ENCODE data around the gene BAIAP2L1.
"Not testable (repeated sequence)": the region's sequence is repeated elsewhere in the genome, so short reads cannot be mapped to it uniquely, and the experiment has no call there.

Gene BAIAP2L1, protein sequence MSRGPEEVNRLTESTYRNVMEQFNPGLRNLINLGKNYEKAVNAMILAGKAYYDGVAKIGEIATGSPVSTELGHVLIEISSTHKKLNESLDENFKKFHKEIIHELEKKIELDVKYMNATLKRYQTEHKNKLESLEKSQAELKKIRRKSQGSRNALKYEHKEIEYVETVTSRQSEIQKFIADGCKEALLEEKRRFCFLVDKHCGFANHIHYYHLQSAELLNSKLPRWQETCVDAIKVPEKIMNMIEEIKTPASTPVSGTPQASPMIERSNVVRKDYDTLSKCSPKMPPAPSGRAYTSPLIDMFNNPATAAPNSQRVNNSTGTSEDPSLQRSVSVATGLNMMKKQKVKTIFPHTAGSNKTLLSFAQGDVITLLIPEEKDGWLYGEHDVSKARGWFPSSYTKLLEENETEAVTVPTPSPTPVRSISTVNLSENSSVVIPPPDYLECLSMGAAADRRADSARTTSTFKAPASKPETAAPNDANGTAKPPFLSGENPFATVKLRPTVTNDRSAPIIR

DNA sequence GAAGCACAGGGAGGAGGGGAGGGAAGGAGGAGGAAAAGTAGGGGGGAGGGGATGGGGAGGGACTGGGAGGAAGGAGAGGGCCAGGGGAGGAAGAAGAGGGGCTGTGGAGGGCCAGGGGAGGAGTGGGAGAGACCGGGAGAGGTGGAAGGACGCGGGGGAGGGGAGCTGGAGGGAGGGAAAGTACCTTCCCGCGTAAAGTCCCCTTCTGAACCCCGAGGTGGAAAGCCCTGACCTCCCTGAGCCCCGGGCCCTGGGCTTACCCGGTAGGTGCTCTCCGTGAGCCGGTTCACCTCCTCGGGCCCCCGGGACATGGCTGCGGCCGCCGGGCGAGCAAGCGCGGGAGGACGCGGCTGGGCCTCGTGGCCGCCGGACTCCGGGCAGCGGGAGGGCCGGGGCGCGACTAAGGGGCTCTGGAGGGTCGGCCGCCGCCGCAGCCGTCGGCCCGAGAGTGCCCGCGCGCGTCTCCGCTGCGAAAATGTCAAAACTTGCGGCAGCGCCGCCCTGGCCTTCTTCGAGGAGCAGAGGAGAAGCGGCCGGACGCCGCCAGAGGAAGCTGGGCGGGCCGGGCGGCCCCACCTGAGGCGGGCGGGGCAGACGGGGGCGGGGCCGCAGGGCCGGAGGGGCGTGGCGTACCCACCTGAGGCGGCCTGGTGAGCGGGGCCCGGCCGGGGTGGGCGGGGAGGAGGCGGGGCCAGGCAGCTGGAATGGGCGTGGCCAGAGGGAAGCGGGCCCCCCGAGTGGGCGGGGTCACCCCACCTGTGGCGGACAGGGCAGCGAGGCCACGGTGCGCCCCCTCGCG lies at the start of gene BAIAP2L1:
Gene BAIAP2L1, minus strand, starts transcription at position 549 of the 799 bp plus-strand sequence. Its CDS starts 238 bp downstream, at position 311.
- DNase-seq (ENCODE audit: low spot score) = peak; percentile 23

DNA sequence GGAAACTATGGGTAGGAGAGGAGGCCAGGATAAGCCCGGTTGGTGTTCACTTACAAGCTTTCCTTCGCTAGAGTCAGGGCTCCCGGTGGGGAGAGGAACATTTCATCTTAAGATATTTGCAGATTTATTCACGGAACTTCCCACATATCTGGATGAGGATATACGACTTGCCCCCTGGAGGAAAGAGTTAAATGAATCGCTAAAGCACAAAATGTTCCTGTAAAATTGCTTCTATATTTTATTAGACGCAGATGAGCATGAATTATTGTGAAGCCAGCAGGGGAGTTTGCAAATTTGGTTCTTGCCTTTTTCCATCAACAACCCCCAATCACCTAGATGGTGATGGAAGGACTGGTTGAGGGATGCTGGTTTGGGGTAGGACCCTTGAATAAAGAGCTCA lies 47.9 kb upstream of the BAIAP2L1 start:
- DNase-seq (ENCODE audit: low spot score) = no peak

DNA sequence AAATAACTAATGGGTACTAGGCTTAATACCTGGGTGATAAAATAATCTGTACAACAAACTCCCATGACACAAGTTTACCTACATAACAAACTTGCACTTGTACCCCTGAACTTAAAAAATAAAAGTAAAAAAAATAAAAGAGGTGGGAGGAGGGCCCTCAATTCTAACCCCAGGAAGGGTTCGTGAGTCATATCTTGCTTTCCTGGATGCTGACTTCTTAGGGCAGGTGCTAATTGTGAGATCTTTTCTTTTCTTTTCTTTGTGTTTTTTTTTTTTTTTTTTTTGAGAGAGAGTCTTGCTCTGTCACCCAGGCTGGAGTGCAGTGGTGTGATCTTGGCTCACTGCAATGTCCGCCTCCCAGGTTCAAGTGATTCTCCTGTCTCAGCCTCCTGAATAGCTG lies 40.1 kb upstream of the BAIAP2L1 start:
- DNase-seq (ENCODE audit: low spot score) = not testable (repeated sequence)

DNA sequence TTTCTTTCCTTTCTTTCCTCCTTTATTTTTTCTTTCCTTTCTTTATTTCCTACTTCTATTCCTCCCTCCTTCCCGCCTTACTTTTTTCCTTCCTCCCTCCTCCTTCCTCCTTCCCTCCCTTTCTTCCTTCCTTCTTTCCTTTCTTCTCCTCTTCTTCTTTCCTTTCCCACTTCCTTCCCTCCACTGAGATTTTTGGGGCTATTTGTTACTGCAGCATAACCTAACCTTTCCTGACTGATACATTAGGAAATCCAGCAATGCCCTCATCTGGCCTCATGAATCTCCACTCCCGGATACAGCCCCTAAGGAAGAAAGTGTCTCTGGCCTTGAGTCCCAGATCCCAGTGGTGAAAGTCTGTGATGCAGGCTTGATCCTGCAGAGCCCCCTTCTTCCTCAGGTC lies 38.6 kb upstream of the BAIAP2L1 start:
- DNase-seq (ENCODE audit: low spot score) = no peak

DNA sequence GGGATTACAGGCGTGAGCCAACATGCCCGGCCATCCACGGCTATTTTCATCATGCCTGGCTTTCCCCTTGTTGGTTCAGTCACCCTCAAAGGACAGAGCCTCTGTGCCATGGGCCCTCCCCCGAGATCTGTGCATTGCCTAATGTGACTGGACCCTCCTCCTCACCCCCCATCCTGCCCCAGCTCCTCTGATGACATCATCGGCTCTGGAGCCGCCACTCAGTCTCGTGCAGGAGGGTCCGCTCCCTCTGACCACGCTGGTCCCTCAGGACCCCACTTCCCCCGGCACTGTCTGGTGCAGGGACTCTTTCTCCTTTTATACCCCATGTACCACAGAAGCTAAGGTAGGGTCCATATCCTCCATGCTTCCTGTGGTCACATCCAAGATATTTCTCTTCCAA lies 33.2 kb upstream of the BAIAP2L1 start:
- no peak for DNase-seq (ENCODE audit: low spot score)

DNA sequence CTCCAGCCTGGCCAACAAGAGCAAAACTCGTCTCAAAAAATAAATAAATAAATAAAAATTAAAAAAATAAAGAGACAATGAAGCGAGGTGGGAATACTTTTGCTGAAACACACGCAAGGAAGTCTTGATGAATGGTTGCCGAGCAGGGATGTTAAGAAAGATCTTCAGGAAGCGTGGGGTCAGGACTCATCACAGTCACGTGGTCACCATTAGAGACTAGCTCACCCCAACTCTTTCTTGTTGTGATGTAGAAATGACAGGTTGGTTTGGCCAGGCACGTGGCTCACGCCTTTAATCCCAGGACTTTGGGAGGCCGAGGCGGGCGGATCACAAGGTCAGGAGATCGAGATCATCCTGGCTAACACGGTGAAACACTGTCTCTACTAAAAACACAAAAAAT lies 28.9 kb upstream of the BAIAP2L1 start:
- no peak for DNase-seq (ENCODE audit: low spot score)

DNA sequence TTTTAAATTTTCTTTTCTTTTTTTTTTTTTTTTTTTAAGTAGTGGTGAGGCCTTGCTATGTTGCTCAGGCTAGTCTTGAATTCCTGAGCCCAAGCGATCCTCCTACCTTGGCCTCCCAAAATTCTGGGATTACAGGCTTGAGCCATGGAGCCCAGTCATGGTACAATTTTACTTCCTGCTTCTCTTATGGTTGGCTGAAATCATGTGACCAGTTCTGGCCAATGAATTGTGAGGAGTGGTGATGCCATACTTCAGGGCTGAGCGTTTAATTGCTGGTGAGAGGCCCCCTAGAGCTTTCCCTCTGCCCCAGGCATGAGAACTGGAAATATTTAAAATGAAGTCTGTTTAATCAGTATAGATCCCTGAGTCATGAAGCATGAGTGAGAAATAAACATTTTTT lies 22.2 kb upstream of the BAIAP2L1 start:
- peak; percentile 26 for DNase-seq (ENCODE audit: low spot score)

DNA sequence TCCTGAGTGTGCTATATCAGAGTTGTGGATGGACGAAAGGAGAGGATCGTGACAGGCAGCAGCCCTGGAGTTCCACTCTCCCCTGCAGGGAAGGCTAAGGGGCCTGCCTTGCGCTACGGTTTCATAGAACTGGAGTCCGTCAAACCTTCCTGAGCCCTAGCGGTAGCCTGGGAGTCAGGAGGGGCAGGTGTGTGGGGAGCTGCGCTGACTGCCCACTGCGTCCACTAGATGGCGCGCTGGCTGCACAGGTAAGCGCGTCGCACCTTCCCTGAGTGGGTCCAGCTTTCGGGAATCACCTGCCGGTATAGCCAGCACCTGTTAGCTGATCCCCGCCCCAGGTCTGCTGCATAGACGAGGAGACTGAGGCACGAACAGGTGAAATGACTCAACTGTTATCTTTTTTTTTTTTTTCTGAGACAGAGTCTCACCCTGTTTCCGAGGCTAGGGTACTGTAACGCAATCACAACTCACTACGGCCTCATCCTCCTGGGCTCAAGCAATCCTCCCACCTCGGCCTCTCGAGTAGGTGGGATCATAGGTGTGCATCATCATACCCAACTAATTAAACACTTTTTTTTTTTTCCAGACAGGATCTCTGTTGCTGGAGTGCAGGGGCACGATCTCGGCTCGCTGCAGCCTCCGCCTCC lies 20.2 kb upstream of the BAIAP2L1 start:
- no peak for DNase-seq (ENCODE audit: low spot score)

DNA sequence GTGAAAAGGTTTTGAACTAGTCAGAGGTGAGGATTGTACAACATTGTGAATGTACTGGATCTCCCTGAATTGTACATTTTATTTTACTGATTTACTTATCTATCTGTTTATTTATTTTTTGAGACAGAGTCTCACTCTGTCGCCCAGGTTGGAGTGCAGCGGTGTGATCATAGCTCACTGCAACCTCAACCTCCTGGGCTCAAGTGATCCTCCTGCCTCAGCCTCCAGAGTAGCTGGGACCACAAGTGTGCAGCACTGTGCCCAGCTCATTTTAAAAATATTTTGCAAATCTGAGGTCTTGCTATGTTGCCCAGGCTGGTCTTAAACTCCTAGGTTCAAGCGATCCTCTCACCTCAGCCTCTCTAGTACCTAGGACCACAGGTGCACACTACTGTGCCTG lies 19.1 kb upstream of the BAIAP2L1 start:
- not testable (repeated sequence) for DNase-seq (ENCODE audit: low spot score)

DNA sequence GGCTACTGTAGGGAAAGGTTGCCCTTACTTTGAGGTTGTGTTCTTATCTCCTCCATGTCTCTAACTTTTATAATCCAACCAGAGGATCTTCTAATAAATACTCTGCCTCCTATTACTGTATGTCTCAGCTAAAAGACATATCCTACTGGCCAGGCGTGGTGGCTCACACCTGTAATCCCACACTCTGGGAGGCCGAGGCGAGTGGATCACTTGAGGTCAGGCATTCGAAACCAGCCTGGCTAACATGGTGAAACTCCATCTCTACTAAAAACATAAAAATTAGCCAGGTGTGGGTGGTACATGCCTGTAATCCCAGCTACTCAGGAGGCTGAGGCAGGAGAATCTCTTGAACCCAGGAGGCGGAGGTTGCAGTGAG lies 18.4 kb upstream of the BAIAP2L1 start:
- not testable (repeated sequence) for DNase-seq (ENCODE audit: low spot score)

DNA sequence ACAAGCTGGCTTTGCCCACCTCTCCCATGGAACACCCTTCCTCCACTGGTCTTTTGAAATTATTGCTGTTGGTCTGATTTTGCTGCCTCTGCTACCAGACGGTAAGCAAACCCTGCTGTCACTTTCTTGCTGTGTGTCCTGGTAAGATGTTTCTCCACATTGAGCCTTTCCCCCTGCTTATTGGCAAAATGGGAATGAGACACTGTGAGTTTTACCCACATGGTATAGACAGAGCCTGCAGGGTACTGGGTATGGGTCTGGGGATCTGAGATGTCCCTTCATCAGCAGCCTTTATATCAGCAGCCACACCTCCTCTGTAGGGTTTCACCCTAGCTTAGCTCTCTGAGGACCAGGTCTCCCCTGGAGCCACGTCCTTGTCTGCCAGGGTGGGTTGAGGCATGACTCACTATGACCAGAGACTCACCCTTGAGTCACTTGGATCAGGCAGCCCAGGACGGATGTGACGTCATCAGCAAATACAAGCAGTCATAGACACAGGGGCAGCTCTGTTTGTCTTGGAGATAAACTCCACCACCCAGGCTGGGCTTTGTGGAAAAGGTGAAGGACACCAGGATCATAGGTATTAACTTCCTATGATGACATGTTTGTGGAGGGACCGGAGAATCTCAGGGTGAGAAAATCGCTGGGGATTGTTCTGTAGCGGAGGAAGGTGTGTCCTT lies 17.9 kb upstream of the BAIAP2L1 start:
- DNase-seq (ENCODE audit: low spot score) = peak; percentile 97

DNA sequence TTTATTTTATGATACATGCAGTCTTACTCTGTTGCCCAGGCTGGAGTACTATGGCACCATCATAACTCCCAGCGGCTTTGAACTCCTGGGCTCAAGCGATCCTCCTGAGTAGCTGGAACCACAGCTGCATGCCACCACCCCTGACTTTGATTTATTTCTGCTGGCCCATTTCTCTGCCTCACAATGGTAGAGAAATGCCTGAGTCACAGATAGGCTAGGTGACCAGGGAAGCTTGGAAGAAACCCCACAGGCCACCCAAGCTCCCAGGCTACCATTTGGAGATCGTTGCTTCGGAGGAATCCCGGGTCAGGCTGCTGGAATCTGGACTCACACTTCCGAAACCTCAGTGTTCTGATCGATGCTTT lies 17.4 kb upstream of the BAIAP2L1 start:
- DNase-seq (ENCODE audit: low spot score) = no peak

DNA sequence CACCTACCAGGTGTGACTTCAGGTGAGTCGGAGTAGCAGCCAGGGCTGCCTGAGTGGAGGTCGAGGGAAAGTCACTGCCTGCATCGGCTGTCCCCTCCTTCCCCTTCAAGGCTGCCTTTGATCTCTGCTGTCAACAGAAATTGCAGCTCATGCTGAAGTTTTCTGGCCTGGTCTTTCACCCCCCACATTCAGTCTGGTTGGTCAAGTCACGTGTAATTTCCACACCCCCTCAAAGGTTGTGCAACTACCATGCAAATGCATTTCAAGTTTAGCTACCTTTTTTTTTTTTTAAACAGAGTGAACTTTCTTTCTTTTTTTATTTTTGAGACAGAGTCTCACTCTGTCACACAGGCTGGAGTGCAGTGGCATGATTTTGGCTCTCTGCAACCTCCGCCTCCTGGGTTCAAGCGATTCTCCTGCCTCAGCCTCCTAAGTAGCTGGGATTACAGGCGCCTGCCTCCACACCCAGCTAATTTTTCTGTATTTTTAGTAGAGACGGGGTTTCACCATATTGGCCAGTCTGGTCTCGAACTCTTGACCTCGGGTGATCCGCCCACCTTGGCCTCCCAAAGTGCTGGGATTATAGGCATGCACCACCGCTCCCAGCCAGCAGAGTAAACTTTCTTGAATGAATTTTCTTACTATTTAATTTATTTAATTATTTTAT lies 16.8 kb upstream of the BAIAP2L1 start:
- DNase-seq (ENCODE audit: low spot score) = not testable (repeated sequence)

DNA sequence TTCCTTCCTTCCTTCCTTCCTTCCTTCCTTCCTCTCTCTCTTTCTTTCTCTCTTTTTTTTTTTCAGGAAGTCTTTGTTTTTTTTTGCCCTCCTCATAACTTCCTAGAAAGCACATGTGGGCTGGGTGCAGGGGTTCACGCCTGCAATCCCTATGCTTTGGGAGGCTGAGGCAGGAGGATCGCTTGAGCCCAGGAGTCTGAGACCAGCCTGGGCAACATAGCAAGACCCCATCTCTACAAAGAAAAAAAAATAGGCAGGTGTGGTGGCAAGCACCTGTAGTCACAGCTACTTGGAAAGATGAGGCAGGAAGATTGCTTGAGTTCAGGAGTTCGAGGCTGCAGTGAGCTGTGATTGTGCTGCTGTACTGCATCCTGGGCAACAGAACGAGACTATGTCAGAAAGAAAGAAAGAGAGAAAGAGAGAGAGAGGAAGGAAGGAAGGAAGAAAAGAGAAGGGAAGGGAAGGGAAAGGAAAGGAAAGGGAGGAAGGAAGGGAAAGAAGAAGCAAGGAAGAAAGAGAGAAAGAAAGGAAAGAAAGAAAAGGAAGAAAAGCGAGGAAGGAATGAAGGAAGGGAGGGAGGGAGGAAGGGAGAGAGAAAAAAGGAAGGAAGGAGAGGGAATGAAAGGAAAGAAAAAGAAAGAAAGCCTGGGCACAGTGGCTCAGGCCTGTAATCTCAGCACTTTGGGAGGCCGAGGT lies 13.5 kb upstream of the BAIAP2L1 start:
- DNase-seq (ENCODE audit: low spot score) = no peak

DNA sequence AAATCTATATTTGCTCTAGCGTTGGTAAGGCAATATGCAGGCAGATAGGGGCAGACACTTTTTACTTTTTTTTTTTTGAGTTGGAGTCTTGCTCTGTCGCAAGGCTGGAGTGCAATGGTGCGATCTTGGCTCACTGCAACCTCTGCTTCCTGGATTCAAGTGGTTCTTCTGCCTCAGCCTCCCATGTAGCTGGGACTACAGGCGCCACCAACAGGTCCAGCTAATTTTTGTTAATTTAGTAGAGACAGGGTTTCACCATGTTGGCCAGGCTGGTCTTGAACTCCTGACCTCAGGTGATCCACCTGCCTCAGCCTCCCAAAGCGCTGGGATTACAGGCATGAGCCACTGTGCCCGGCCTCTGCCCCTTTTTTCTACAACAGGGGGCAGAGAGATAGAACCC lies 12.8 kb upstream of the BAIAP2L1 start:
- DNase-seq (ENCODE audit: low spot score) = not testable (repeated sequence)

DNA sequence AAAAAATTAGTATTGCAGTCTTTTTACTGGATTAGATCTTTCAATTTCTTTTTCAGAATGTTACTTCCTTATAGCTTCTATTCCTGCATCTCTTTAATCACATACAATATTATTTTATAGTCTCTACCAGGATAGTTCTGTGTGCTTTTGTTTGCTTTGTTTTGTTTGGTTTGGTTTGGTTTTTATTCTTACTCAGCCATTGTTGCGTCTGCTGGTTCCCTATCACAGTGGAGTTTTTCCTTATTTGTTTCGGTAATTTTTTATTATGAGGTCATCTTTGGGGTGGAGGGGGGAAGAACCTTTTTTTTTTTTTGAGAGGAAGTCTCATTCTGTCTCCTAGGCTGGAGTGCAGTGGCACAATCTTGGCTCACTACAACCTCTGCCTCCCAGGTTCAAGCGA lies 9.0 kb upstream of the BAIAP2L1 start:
- DNase-seq (ENCODE audit: low spot score) = no peak

DNA sequence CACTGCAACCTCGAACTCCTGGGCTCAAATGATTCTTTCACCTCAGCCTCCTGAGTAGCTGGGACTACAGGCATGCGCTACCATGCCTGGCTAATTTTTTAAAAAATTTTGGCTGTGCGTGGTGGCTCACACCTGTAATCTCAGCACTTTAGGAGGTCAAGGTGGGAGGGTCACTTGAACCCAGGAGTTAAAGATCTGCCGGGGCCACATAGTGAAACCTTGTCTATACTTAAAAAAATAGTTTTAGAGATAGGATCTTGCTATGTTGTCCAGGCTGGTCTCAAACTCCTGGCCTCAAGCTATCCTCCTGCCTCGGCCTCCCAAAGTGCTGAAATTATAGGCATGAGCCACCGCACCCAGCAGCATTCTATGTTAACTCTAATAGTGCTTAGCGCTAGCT lies 7.3 kb upstream of the BAIAP2L1 start:
- not testable (repeated sequence) for DNase-seq (ENCODE audit: low spot score)

DNA sequence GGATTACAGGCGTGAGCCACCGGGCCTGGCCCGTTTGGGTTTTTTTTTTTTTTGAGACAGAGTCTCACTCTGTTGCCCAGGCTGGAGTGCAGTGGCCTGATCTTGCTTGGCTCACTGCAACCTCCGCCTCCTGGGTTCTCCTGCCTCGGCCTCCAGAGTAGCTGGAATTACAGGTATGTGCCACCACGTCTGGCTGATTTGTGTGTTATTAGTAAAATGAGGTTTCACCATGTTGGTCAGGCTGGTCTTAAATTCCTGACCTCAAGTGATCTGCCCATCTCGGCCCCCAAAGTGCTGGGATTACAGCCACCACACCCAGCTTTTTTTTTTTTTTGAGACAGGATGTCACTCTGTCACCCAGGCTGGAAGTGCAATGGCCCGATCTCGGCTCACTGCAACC lies 5.9 kb upstream of the BAIAP2L1 start:
- DNase-seq (ENCODE audit: low spot score) = no peak

DNA sequence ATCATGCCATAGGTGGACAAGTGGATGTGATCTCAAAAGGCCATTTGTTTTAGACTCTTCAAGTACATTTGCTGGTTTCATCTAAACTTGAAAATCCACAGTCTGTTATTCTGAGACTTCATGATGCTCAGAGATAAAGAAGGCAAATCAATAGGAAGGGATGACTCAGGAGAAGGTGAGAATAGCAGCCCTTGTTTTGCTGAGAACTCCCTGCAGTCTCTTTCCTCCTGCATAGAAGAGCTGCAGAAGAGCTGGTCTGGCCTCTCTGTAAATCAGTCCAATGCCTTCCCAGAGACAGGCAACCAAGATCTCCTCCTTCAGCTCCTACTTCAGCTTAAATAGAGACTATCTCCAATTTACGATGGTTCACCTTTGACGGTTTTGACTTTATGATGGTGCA lies 4.0 kb upstream of the BAIAP2L1 start:
- DNase-seq (ENCODE audit: low spot score) = no peak

DNA sequence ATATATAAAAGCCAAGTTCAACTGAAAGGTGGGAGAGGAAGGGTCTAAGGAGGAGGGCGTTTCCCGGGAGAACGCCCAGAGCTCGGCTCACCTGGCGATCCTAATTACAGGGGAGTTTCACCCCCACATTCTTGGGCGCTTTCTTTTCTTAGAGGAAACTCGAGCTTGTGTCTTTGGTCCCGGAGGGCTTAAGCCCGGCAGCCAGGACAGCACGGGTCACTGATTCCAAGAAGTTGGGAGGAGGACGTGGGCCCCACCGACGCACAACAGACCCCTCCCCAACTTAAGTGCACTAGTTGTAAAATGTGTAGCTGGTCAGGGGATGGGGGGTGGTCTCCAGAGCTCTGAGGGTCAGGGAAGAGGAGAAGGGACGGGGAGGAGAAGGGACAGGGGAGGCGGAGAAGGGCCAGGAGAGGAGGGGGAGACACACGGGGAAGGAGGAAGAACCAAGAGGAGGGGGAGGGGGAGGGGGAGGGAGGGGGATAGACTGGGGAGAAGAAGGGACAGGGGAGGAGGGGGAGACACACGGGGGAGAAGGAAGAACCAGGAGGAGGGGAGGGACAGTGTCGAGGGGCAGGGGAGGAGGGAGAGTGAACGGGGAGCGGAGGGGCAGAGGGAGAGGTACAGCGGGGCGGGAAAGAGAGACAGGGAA lies 874 bp downstream of the BAIAP2L1 start:
- DNase-seq (ENCODE audit: low spot score) = no peak

Measured in kidney capillary endothelial cell (primary cell).